ENCODE results near the gene CCDC3.

DNA sequence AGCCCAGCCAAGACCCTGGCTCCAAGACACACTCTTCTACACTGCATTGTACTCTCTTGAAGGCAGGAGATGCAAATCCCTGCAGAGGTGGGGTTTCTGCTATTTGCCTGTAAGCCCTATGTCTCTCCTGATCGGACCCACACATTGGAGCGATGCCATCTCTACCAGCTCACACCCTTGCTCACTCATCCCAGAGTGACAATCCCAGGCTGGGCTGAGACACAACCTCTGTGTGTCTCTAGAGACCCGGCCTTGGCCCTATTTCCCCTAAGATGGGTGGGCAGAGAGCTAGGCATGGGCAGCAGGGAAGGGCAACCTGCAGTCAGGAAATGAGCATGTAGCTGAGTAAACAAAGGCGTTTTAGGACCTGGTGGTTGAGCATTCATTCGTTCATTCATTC, 25.6 kb downstream of the CCDC3 start:
- TF ChIP-seq POLR2A (IDR thresholded peaks at IDR 0.05; ENCODE audit: low read depth, low read length) (no peak), POLR2AphosphoS5 (IDR thresholded peaks at IDR 0.05; ENCODE audit: low read depth, low read length) (no peak), TAF1 (IDR thresholded peaks at IDR 0.05; ENCODE audit: borderline replicate concordance, low read depth, low read length) (no peak)

Data from GM12892 (cell line).